ENCODE measurements around the gene CD14. TPM values are rescaled to one million over a fixed set of nuclear protein-coding genes. Genes with fewer than 3 reads are reported as not detected.

CD14 gene
- total RNA-seq, 1 donor from 2014 or later, result 0.16 TPM

DNA sequence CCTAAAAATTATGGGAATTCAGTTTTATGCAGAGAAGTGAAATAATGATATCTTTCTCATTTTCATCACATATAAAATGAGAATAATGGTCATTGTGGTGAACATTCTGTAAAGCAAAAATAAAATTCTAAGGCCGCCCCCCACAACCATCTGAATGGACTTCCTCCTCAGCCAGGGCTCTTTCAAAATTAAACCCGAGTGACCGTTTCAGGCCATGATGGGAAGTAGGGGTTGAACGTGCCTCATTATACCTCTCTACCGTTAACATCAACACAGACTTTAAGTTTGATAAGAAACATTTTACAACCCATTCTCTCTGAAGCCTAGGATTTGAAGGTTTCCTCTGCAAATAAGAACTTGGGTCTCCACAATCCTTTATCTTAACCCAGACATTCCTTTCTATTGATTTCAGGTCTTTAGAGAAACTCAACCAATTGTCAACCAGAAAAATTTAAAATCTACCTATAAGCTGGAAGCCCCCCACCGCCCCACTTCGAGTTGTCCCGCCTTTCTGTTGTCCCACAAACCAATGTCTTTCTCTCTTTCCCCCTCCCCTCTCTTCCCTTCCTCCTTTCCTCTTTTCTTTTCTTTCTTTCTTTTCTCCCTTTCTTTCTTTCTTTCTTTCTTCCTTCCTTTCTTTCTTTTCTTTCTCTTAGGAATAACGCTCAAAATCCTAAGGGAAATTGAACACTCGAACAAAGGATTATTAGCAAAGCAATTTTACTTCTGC is 4.6 kb upstream of the CD14 start:
- Histone ChIP-seq H3K79me2 (ENCODE audit: insufficient read depth, low read length) (peaks cover 10% of the 10 kb centered on the region), H3K27me3 (ENCODE audit: insufficient read depth, low read length) (peaks cover 8% of the 10 kb centered on the region), H3K4me3 (ENCODE audit: insufficient read depth, low read depth, low read length) (no peak overlapping the region), H3K9ac (ENCODE audit: low read length) (no peak overlapping the region), H3K36me3 (ENCODE audit: insufficient read depth, low read length) (no peaks in the 10 kb centered on the region), H3K9me3 (ENCODE audit: insufficient read depth, low read depth, low read length) (no peaks in the 10 kb centered on the region), H3K27ac (ENCODE audit: low read depth, low read length) (no peak overlapping the region), H2AFZ (ENCODE audit: low read depth, low read length) (no peak overlapping the region), H4K20me1 (ENCODE audit: insufficient read depth, low read length) (peaks cover 5% of the 10 kb centered on the region), H3K4me2 (ENCODE audit: low read length) (no peak overlapping the region), H3K4me1 (ENCODE audit: insufficient read depth, low read length) (peaks cover 16% of the 10 kb centered on the region)
- DNase-seq (ENCODE audit: low read depth) (no peak), FAIRE-seq (no peak)
- Mint-ChIP-seq H3K36me3 (ENCODE audit: low read depth, unreplicated experiment) (peaks cover 11% of the 10 kb centered on the region), H3K4me1 (ENCODE audit: low read depth, unreplicated experiment) (peaks cover 6% of the 10 kb centered on the region), H3K9me3 (ENCODE audit: unreplicated experiment) (peaks cover 6% of the 10 kb centered on the region), H3K4me3 (ENCODE audit: unreplicated experiment) (no peak overlapping the region), H3K27me3 (ENCODE audit: low read depth, unreplicated experiment) (no peaks in the 10 kb centered on the region), H3K27ac (ENCODE audit: unreplicated experiment) (no peak overlapping the region)
- TF ChIP-seq EZH2 (IDR thresholded peaks at IDR 0.05; ENCODE audit: insufficient read depth, low read length), result no peak
- TF ChIP-seq, protein P1, sequence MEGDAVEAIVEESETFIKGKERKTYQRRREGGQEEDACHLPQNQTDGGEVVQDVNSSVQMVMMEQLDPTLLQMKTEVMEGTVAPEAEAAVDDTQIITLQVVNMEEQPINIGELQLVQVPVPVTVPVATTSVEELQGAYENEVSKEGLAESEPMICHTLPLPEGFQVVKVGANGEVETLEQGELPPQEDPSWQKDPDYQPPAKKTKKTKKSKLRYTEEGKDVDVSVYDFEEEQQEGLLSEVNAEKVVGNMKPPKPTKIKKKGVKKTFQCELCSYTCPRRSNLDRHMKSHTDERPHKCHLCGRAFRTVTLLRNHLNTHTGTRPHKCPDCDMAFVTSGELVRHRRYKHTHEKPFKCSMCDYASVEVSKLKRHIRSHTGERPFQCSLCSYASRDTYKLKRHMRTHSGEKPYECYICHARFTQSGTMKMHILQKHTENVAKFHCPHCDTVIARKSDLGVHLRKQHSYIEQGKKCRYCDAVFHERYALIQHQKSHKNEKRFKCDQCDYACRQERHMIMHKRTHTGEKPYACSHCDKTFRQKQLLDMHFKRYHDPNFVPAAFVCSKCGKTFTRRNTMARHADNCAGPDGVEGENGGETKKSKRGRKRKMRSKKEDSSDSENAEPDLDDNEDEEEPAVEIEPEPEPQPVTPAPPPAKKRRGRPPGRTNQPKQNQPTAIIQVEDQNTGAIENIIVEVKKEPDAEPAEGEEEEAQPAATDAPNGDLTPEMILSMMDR (IDR thresholded peaks at IDR 0.05; ENCODE audit: insufficient read depth, low read depth, low read length), result no peak

DNA sequence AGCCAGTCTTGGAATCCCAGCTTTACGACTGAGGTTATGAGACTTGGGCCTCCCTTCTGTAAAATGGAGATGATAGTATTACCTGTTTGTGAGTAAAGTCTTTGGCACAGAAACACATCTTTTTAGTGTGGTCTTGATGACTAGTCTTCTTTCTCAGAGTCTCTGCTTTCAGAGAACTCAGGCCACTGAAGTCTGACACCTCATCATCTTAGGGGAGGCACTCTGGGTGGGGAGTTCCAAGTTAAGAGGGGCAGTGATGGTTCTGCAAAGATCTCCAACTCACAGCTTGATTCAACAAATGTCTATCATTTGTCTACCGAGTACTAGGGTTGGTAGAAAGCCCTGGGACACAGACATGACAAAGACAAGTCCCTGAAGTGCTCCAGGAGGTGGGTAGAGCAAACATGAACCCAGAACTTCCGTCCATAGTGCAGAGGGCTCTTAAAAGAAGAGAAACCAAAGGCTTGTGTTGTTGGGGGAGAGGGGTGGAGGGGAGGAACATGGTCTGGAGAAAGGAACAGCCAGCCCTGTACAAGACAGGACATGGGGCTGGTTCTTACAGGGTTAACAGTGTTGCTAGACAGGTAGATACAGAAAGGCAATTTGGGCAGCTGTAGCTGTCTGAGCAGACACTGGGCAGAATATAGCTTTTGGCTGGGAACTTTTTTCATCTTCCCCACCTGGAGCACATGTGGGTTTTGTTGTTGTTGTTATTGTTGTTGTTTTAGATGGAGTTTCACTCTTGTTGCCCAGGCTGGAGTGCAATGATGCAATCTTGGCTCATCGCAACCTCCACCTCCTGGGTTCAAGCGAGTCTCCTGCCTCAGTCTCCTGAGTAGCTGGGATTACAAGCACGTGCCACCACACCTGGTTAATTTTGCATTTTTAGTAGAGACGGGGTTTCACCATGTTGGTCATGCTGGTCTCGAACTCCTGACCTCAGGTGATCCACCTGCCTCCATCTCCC is 2.6 kb upstream of the CD14 start:
- H3K36me3 Mint-ChIP-seq (ENCODE audit: low read depth, unreplicated experiment), result peaks cover 2% of the 10 kb centered on the region

More for the DNA sequence above, 2.6 kb upstream of the CD14 start:
- Histone ChIP-seq H3K4me3 (ENCODE audit: insufficient read depth, low read depth, low read length) (no peak overlapping the region), H4K20me1 (ENCODE audit: insufficient read depth, low read length) (no peaks in the 10 kb centered on the region), H3K27ac (ENCODE audit: low read depth, low read length) (no peak overlapping the region), H3K79me2 (ENCODE audit: insufficient read depth, low read length) (peaks cover 7% of the 10 kb centered on the region), H3K4me2 (ENCODE audit: low read length) (no peak overlapping the region), H3K4me1 (ENCODE audit: insufficient read depth, low read length) (peaks cover 24% of the 10 kb centered on the region), H3K9ac (ENCODE audit: low read length) (no peak overlapping the region), H3K9me3 (ENCODE audit: insufficient read depth, low read depth, low read length) (peaks cover 4% of the 10 kb centered on the region), H2AFZ (ENCODE audit: low read depth, low read length) (no peak overlapping the region), H3K36me3 (ENCODE audit: insufficient read depth, low read length) (no peaks in the 10 kb centered on the region), H3K27me3 (ENCODE audit: insufficient read depth, low read length) (peaks cover 22% of the 10 kb centered on the region)
- H3K4me1 Mint-ChIP-seq (ENCODE audit: low read depth, unreplicated experiment), result peaks cover 6% of the 10 kb centered on the region
- H3K27ac Mint-ChIP-seq (ENCODE audit: unreplicated experiment), result no peak overlapping the region
- FAIRE-seq (no peak), DNase-seq (ENCODE audit: low read depth) (no peak)
- peaks cover 11% of the 10 kb centered on the region for H3K9me3 Mint-ChIP-seq (ENCODE audit: unreplicated experiment)
- no peak overlapping the region for H3K4me3 Mint-ChIP-seq (ENCODE audit: unreplicated experiment)
- no peak for TF ChIP-seq EZH2 (IDR thresholded peaks at IDR 0.05; ENCODE audit: insufficient read depth, low read length)
- TF ChIP-seq, protein P1 (IDR thresholded peaks at IDR 0.05; ENCODE audit: insufficient read depth, low read depth, low read length), result no peak
- no peaks in the 10 kb centered on the region for H3K27me3 Mint-ChIP-seq (ENCODE audit: low read depth, unreplicated experiment)
